ENCODE data around the gene CABP2.
"Not testable (repeated sequence)": the region's sequence is repeated elsewhere in the genome, so short reads cannot be mapped to it uniquely, and the experiment has no call there.

Gene CABP2

DNA sequence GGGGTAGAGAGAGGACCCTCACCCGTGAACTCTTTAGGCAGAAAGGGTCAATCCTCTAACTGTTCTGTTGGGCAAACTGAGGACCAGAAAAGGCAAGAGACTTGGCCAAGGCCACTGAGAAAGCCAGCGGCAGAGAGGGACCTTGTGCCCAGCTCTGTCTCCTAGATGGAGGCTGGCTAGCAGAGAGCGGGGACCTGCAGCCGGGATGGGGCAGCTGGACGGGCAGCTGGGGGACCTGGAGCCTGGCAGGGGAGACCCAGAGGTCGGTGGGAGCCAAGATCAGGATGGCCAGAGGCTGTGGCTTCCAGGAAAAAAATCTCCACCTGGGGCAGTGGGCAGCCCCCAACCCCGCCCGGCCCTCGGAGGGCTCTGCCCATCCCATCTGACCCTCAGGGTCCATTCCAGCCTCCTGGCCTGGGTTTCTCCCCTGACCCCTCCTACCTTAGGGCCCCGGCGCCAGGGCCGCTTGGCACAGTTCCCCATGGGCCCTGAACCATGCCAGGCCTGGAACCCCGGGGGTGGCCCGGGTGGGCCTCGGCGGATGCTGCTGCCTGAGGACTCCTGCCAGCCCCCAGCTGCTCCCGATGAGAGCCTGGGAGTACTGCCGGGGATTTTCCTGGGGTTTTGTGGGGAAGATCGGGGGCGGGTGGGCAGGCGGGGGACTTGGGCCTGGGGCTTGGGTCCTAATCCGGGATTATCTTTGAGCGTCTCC lies at the start of gene CABP2:
Gene CABP2, minus strand, starts transcription at position 603 of the 712 bp plus-strand sequence. Its CDS starts 120 bp downstream, at position 483.
- DNase-seq: no peak

DNA sequence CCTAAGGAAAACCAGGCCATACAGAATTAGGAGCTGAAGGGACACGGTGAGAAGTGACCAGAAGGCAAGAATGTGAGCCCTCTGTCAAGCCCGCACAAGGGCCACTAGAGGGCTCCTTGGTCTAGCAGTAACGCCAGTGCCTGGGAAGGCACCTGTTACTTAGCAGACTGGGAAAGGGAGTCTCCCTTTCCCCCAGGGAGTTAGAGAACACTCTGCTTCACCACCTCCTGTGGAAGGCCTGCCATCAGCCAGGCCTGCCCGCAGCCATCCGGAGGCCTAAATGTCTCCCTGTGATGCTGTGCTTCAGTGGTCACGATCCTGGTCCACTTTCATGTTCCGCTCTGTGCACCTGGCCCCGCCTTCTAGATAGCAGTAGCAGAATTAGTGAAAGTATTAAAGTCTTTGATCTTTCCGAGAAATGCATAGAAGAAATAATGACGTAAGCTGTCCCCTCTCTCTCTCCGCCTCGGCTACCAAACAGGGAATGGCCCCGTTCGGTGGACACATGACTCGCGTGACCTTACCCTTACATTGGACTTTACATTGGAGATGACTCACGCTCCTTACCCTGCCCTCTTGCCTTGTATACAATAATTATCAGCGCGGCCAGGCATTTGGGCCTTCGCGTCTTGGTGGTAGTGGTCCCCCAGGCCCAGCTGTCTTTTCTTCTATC lies 49.6 kb upstream of the CABP2 start:
- no peak for DNase-seq

DNA sequence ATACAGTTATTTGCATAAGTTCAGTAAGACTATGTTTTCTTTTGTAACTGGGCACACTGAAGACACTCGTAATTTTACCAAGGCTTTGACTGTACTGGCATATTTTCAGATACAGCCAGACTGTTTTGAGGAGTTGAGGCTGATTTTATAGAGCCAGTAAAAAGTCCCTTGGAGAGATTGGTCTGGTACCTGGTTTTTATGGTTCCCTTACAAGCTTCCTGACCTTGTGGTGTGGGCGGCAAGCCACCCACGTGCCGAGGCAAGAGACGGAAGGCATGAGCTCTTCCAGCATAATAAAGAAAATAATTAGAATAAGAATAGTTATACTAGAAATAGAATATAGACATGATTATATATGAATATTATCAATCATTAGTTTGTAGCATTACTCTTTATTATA lies 49.1 kb upstream of the CABP2 start:
- DNase-seq: no peak

DNA sequence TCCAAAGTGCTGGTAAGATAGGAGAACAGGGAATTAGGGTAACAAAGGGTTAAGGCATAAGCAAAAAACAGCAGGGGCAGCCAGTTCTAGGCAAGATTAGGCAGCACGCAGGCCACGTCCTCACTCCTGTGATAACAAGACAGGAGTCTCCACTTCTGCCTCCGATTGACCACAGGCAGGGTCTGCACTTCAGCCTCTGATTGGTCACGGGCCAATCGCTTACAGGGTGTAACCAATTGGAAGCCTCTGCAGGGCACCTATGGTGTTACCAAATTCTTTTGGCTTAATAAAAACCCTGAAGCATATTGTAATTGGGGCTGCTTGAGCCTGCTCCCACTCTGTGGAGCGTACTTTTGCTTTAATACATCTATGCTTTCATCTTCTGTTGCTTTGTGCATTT lies 48.2 kb upstream of the CABP2 start:
- DNase-seq: no peak

DNA sequence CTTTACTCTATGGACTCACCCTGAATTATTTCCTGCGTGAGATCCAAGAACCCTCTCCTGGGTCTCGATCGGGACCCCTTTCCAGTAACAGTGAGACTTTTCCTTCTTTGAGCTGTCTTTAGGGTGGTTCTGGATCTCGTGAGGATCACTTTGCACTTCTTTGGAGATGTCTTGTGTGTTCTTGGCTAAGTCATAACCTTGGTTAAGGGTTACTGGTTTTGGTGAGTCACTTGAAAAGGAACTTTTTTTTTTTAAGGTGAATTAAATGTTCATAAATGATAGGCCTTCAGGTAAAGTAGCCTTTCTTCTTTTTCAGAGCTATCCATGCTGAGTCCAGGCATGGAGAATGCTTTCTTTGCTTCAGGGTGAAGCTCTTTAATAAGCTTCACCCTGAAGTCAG lies 41.0 kb upstream of the CABP2 start:
- DNase-seq: no peak

DNA sequence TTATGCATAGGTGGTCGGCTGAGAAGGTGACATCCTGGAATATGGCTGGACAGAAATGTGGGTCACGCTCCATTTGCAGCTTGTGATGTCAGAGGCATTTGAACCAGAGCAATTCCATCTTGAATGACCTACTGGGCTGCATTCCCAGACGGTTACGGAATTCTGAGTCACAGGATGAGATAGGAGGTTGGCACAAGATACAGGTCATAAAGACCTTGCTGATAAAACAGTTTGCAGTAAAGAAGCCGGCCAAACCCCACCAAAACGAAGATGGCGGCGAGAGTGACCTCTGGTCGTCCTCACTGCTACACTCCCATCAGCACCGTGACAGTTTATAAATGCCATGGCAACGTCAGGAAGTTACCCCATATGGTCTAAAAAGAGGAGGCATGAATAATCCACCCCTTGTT lies 40.5 kb upstream of the CABP2 start:
- not testable (repeated sequence) for DNase-seq

DNA sequence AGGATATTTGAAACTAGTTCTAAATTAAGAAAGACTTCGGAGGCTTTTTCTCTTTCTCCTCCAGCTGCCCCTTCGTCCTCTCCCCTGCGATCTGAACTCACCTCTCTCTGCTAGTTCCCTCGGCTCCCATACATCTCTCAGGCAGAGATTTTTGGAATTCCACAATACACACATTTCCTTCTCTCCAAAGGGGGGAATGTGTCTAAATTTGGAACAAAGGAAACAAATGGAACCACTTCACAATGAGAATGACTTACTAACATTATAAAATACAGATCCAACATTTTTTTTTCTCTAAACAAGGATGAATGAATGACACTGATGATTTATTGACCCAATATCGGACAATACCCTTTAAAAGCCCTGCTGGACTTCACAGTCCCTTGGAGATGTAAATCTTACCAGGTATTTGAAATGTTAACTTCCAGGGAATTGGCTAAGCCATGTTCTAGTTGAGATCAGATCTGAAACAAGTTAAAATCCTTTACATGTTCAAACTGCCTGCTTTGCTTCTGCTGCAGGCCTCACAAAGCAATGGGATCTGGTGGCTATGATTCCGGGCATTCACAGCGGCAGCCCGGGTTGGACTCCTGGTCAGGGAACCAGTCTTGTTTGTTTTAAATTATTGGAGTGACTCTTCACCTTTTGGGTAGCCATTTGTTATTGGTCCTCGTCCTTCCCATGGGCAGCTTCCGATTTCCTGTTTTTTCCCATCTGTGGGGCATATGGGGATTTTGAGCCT lies 39.9 kb upstream of the CABP2 start:
- no peak for DNase-seq

DNA sequence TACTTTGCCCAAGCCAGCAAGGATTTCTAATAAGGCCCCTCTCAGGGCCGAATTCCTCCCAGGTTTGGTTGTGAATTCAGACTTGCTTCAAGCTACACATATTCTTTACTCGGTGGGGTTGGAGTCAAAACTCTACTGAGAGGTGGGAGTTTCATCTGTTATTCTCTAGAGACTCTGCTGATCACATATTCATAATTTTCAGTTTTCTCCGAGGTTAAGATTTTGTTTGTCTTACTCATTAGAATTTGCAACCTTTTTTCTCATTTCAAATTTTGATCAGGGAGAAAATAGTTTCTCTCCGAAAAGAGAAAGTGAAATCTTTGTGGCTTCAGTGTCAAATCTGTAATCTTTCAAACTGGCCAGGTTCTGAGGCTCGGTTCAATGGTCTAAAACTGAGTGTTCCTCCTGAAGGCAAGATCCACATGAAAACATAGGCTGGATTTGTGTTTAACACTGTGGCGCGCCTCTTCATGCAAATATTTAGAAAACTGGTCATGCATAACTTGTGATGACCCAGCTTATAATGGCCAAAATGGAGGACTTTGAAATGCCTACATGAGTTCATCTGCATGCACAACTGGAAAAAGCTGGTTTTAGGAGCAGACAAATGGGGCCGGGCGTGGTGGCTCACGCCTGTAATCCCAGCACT lies 38.8 kb upstream of the CABP2 start:
- DNase-seq: no peak

DNA sequence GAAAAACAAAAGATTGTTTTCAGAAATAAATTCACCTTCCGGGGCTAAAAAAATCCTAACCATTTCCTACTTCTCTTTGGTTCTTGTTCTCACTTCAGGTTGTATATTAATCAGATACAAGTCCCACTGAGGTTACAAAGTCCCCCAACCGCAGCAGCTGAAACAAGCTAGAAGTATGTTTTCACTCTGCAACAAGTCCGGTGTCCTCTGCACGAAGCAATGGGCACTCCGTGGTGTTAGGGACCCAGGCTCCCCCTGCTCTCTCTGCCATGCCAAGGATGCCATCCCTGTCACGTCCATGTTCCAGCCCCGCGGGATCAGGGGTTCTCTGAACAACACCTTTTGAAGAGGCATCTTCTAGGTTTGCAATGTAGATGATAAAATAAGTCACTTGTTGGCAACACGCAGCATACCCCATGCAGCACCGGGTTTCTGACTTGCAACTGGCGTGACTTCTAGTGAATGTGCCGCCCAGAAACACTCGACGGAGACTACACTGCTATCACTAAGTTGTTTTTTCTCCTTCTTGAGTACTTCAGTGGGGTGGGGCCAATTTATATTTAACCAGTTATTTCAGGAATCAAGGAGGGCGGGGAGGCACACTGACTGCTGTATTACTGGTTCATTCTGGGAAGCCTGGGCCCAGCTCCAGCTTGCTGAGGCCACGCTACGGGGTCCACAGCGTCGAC lies 35.0 kb upstream of the CABP2 start:
- DNase-seq: no peak

DNA sequence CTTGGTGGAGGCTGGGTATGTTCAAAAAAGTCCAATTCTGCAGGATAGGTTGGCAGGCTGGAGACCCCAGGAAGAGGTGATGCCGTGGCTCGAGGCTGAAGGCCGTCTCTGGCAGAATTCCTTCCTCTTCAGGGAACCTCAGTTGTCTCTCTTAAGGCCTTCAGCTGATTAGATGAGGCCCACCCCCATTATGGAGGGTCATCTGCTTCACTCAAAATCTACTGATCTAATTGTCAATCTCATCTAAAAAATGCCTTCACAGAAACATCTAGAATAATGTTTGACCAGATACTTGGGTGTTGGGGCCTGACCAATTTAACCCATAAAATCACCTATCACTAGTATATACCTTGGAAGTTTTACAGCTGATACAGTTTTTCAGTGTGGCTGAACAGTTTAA lies 33.0 kb upstream of the CABP2 start:
- DNase-seq: no peak

DNA sequence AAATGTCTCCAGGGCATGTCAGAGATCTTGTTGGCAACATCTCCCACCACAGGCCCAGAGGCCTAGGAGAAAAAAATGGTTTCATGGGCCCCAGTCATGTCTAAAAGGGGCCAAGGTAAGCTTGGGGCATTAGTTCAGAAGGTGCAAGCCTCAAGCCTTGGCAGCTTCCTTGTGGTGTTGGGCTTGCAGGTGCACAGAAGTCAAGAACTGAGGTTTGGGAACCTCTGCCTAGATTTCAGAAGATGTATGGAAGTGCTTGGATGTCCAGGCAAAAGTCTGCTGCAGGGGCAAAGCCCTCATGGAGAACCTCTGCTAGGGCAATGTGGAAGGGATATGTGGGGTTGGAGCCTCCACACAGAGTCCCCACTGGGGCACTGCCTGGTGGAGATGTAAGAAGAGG lies 28.5 kb upstream of the CABP2 start:
- DNase-seq: not testable (repeated sequence)

DNA sequence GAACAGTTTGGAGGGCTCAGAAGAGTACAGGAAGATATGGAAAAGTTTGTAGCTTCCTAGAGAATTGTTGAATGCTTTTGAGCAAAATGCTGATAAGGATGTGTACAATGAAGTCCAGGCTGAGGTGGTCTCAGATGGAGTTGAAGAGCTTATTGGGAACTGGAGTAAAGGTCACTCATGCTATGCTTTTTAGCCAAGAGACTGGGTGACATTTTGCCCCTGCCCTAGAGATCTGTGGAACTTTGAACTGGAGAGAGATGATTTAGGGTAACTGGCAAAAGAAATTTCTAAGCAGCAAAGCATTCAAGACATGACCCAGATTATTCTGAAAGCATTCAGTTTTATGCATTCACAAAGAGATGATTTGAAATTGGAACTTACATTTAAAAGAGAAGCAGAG lies 27.9 kb upstream of the CABP2 start:
- no peak for DNase-seq

DNA sequence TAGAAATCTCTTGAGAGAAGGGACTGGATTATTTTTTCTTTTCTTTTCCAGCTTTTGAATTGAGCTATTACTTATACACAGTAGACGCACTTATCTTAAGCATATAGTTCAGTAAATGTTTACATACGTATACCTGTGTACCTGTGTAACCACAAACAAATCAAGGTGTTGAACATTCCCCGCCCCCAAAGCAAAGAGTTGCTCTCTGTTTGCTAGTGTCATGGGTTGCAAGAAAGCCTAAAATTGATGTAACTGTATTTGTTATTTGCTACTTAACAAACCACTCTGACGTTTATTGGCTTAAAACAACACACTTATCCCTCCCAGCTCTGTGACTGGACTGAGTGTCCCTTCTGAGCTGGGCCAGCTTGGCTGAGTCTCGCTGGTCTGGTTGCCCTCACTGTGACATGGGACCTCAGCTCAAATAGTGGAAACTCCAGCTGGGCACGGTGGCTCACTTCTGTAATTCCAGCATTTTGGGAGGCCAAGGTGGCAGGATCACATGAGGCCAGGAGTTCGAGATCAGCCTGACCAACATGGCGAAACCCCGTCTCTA lies 25.4 kb upstream of the CABP2 start:
- DNase-seq: no peak

DNA sequence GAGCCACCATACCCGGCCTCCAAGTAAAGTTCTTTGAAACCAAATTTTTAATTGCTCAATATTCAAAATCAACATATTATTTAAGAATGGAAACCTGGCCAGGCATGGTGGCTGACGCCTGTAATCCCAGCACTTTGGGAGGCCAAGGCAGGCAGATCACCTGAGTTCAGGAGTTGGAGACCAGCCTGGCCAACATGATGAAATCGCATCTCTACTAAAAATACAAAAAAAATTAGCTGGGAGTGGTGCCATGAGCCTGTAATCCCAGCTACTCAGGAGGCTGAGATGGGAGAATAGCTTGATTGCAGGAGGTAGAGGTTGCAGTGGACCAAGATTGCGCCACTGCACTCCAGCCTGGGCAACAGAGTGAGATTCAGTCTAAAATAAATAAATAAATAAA lies 24.9 kb upstream of the CABP2 start:
- not testable (repeated sequence) for DNase-seq

DNA sequence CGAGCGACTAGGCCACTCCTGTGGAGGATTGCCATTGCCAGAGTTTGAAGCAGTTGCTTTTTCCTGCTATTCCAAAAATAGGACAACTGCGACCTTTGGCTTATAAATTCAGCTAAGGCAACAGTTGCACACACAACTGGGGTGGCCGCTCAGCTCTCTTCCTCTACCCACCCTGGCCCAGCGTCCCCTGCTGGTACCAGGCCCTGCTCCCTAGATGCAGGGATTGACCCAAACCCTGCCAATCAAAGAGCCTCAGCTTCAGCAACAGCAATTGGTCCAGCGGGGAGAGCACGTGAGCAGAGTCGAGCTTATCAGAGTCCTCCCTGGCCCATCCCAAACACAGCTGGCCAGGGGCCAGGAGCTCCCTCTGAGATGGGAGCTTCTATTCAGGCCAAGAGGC lies 22.0 kb upstream of the CABP2 start:
- DNase-seq: no peak

DNA sequence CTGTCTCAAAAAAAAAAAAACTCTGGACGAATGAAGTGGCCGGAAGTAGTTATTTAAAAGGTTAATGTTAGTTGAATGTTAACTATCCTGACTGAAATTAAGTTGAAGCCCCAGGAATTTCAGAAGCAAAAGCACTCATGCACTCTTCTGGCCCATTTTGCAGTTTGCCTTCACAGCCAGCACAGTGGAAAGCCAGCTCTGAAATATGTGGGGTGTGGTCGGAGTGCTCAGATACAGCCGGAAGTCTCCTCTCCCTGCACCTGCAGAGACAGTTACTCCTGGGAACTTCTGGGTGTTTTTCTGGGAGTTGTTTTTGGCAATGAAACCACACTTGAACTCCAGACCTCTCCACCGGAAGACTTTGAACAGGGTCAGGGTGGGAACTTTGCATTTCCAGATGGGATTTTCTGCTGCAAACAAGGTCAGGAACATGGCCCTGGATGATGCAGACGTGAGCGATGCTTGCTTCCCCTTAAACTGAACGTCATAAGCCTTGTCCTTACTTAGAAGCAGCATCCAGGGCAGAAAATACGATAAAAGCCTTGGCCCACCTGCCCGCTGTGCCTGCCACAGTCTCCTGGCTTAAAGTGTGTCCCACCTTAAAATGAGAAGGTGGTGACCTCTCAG lies 21.5 kb upstream of the CABP2 start:
- DNase-seq: no peak

DNA sequence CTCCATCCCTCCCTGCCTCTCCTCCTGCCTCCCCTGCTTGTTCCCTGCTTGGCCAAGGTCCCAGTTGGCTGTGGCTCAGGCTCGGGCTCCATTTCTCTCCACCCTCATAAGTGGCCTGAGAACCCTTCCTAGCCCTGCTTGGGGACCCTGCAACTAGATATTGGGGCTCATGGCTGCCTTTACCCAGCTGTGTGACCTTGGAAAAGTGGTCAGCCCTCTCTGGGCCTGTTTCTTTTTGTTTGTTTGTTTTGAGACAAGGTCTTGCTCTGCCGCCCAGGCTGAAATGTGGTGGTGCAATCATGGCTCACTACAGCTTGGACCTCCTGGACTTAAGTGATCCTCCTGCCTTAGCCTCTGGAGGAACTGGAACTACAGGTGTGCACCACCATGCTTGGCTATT lies 20.3 kb upstream of the CABP2 start:
- DNase-seq: no peak

DNA sequence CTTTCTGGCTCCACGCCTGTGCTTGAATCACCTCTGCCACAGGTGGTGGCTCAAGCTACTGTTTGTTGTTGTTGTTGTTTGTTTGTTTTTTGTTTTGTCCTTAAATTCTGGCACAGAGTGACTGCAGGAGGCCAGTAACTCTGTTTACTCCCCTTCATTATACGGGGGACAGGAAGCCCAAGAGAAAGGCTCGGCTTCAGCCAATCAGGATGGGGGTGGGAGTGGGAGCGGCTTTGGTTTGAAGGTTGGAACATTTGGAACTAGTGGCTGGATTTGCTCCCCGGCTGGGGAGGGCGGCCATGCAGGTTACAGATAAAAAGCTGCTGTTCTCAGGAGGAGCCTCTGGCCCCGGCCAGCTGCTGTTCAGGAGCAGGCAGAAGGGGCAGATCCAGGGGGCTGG lies 19.7 kb upstream of the CABP2 start:
- no peak for DNase-seq

DNA sequence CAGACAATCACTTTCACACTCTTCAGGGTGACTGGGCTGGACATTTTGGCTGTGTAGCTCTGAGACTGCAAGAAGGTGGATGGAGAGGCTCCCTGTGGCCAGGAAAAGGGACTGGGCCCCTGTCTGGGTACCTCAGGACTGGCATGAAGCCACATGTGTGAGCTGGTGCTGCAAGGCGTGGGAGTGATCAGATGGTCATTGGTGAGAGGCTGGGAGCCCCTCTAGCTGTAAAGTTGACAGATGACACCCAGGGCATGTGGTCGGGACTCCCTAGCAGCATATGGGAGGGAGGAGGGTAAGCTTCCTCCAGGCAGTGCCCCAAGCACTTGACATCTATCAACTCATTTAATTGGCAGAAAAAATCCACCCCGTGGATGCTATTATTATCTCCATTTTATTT lies 18.9 kb upstream of the CABP2 start:
- no peak for DNase-seq

DNA sequence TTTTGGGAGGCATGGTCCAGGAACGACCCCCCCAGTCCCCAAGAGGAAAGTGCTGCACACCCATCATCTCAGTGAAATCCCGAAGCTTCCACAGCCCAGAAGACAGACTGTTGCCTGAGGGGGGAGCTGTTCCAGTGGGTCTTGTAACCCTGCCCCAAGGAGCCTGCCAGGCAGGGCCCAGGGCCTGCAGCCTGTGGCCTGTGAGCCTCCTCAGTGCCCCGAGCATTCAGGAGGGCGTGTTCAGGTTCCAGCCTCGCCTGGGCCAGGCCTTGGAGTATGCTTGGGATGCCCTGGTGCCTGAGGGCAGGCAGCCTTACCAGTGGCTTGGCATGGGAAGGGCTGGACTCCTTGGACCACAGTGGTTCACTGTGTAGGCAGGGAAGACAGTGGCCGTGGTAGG lies 18.0 kb upstream of the CABP2 start:
- no peak for DNase-seq

DNA sequence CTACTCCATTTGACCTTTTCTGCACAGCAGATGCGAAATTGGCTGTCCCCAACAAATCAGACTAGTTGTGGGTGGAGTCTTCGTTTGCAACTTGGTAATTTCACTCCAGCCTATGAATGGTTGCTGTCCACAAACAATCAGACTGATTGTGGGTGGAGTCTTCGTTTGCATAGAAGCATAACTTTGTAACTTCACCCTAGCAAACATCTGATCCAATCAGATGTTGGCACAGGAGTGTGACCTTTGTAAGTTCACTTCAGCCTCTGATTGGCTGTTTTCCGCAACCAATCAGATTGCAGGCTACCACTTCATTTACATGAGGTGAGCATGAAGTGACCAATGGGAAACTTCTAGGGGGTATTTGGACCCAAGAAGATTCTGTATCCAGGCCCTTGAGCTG lies 16.3 kb upstream of the CABP2 start:
- no peak for DNase-seq

DNA sequence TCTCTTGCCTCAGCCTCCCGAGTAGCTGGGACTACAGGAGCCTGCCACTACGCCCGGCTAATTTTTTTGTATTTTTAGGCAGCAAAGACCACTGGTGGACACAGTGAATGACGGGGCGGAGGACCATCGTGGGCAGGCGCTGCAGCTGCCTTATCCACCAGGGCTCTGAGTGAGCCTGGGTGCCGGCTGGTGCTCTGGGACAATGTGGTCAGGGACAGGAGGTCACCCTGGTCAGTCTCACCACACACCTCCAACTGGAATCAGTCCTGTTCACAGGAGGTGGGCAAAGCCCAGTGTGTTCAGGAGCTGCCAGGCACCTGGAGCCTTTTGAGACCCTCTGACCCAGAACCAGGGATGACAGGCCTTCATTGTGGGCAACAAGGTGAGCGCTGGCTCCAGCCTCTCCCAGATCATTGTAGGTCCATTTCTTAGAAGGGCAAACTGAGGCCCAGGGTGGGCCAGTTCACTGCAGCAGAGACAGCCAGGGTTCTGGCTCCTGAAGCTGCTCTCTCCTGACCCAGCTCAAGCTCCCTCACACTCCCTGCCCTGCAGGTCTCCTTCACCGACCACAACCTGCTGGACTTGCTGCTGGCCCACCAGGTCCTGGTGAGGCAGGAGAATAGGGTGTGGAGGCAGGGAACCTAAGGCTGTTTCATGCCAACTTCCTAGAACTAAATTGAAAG lies 15.7 kb upstream of the CABP2 start:
- no peak for DNase-seq

All from cortex of kidney (tissue), 1 donor.